ENCODE measurements around the gene FN3K. TPM values are rescaled to one million over a fixed set of nuclear protein-coding genes. Genes with fewer than 3 reads are reported as not detected.

The FN3K gene
- total and polyA plus RNA-seq, 2 of the 4 experiments (the other 2 are of a cell fraction): 0.90 to 2.9 TPM

DNA sequence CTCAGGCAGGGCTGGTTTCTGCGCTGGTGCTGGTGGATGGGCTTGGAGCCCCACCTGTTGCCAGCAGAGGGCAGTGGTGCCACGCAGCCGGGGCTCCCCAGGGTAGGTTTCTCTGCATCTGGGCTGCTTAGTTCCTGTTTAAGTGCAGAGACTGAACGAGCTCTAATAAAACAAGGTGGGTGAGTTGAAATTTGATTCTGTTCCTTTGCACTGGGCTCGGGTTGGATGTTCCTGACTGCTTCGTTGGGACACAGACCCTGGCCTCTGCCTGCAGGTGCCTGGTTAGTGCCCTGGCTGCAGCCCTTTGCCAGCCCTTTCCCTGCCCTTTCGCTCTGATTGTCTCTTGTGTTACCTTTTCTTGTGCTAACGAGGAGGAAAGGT lies 46.5 kb downstream of the FN3K start:
- Histone ChIP-seq H2AK5ac (ENCODE audit: low read depth, low read length) (no peak overlapping the region), H3K4me1 (ENCODE audit: control insufficient read depth, insufficient read depth, low read length) (peaks cover 4% of the 10 kb centered on the region; the same call in 1 of the 2 replicates), H3K18ac (ENCODE audit: low read depth, low read length) (no peak overlapping the region), H2BK20ac (ENCODE audit: low read depth, low read length) (no peak overlapping the region), H3K4me2 (ENCODE audit: low read depth, low read length) (no peak overlapping the region), H3K23ac (ENCODE audit: low read depth, low read length) (no peak overlapping the region), H2AK9ac (replicated peaks; ENCODE audit: low read depth, low read length, poor library complexity) (peak overlapping the region; percentile 82), H4K91ac (ENCODE audit: insufficient read depth, low read depth, low read length) (no peak overlapping the region), H3K9me3 (ENCODE audit: control insufficient read depth, insufficient read depth, low read length) (no peaks in the 10 kb centered on the region), H3K9ac (ENCODE audit: low read depth, low read length) (no peak overlapping the region), H3K9me1 (ENCODE audit: insufficient read depth, low read length) (no peaks in the 10 kb centered on the region), H3K56ac (ENCODE audit: extremely low read depth, insufficient read depth, low read length) (no peak overlapping the region), H4K8ac (ENCODE audit: low read depth in 2 of 2, low read length in 2 of 2) (peak overlapping the region in 1 of 2 experiments; percentile 59; a peak in 1 of 4 replicates), H4K20me1 (ENCODE audit: insufficient read depth, low read length) (peaks cover 14% of the 10 kb centered on the region), H4K5ac (ENCODE audit: low read depth, low read length) (no peak overlapping the region), H3K79me1 (ENCODE audit: low read depth in 1 of 2, low read length in 2 of 2) (peaks cover 0 to 32% of the 10 kb centered on the region in 2 experiments; a peak in 3 of 4 replicates), H2BK15ac (ENCODE audit: low read depth, low read length) (no peak overlapping the region), H3K4me3 (ENCODE audit: insufficient read depth, low read depth, low read length) (no peak overlapping the region), H2BK5ac (ENCODE audit: low read depth, low read length, poor library complexity, severe bottlenecking) (no peak overlapping the region), H3K36me3 (ENCODE audit: control insufficient read depth, insufficient read depth, low read length) (peaks cover 14% of the 10 kb centered on the region), H2AFZ (replicated peaks; ENCODE audit: low read length, poor library complexity) (peak overlapping the region; percentile 81), H3K27ac (ENCODE audit: insufficient read depth, low read length) (no peak overlapping the region), H3K14ac (replicated peaks; ENCODE audit: low read depth, low read length) (no peak overlapping the region), H3K27me3 (ENCODE audit: control insufficient read depth, insufficient read depth, low read length) (no peaks in the 10 kb centered on the region), H2BK120ac (ENCODE audit: low read depth, low read length) (no peak overlapping the region), H3K4ac (ENCODE audit: low read depth, low read length) (no peak overlapping the region)
- BruUV-seq (replicated peaks): no TSS peak
- 18% methylated on average over 4 of the region's 8 CpGs; no CpG with 5 or more reads in 1 of the 2 experiments for WGBS, 2 experiments (ENCODE audit: extremely low coverage in 2 of 2, insufficient read length in 1 of 2)
- DNase-seq (peak; percentile 71), ATAC-seq (ENCODE audit: low read depth) (peak; percentile 100)
- in situ Hi-C loops (cut with MboI; ENCODE audit: low sequenced_read_pairs) (no loop called here), intact Hi-C loops (cut with micrococcal nuclease) (loop anchor here (1.0 to 5.0 kb wide), 4 partner anchors 95 to 300 kb away; no protein-coding TSS in a partner anchor), dilution Hi-C loops (cut with HindIII; ENCODE audit: low sequenced_read_pairs, unreplicated experiment) (no loop called here)
- ChIA-PET POLR2A (ENCODE audit: unreplicated experiment) (interaction anchor here (0.5 kb wide), 1 partner anchor 33 kb away, joined by 7 read pairs; no protein-coding TSS in a partner anchor), CTCF (interaction anchor here (0.6 to 1.0 kb wide), 3 partner anchors 24 to 189 kb away, joined by 3 to 4 read pairs (median 3); no protein-coding TSS in a partner anchor)
- no peak for TF ChIP-seq MAFK (IDR thresholded peaks at IDR 0.05; ENCODE audit: low read depth, low read length)
- TF ChIP-seq SMC3 (IDR thresholded peaks at IDR 0.05; ENCODE audit: low read depth, low read length): peak; percentile 98
- TF ChIP-seq POLR2A (IDR thresholded peaks at IDR 0.05; ENCODE audit: low read depth, low read length): peak; percentile 56; the same call in 1 of the 2 replicates
- TF ChIP-seq MXI1 (IDR thresholded peaks at IDR 0.05; ENCODE audit: borderline replicate concordance, low read depth, low read length): no peak
- TF ChIP-seq RAD21 (IDR thresholded peaks at IDR 0.05; ENCODE audit: low read length): peak; percentile 99
- peak; percentile 98 for TF ChIP-seq CTCF (conservative IDR thresholded peaks at IDR 0.05; ENCODE audit: low read depth, low read length)
